GM21528 (cell line): ENCODE measurements around the gene PTPRN2.
"Not testable (repeated sequence)": the region's sequence is repeated elsewhere in the genome, so short reads cannot be mapped to it uniquely, and the experiment has no call there.

Experiments used
- ATAC-seq: cut with Tn5 transposase; IDR thresholded peaks from one replicate; pipeline ENCODE4 v1.9.1; 2021; ENCODE audit warnings: mild to moderate bottlenecking, moderate library complexity; ENCODE audit not compliant: unreplicated experiment, low FRiP score

The PTPRN2 gene

DNA sequence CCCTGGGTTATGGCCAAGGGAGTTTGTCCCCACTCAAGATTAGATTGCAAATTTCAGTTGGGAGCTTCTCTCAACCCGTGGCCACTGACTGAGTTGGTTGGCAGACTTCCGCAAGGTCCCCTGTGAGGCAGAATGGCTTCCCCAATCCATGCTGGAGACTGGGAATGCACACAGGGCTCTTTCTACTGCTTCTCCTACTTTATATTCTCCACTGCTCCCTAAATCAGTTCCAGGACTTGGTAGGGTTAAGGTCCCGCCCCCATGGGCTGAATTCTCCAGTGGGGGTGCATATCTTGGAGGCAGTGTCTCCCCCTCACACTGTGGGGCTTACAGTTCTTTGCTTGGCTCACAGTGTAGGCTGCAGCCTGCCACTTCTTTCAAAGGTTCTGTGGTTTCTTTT lies 404.2 kb downstream of the PTPRN2 start:
- no peak for ATAC-seq

DNA sequence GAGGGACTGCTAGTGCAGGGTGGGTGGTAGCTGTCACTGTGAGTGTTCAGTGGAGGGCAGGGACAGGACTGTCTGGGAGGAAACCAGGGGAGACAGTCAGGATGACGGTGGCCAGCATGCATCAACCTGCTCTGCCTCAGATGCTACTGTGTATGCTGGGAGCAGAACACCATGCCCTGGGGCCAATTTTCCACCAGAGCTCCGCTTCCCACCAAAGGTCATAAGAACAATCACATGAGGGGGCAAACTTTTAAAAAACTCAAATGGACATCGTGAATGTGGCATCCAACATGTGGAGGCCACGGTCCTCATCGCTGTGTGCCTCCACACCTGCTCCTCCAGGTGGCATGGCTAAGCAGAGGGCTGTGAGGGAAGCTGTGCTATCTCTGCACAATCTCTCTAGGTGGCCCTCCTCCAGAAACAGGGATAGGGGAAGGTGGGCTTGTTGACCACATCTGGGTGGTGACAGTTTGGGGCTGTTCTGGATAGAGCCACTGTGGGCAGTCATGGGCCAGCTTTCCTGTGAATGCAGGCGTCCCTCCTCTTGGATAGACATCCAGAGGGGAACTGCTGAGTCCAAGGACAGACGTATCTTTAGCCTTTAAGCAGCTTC lies 411.0 kb downstream of the PTPRN2 start:
- ATAC-seq = no peak

DNA sequence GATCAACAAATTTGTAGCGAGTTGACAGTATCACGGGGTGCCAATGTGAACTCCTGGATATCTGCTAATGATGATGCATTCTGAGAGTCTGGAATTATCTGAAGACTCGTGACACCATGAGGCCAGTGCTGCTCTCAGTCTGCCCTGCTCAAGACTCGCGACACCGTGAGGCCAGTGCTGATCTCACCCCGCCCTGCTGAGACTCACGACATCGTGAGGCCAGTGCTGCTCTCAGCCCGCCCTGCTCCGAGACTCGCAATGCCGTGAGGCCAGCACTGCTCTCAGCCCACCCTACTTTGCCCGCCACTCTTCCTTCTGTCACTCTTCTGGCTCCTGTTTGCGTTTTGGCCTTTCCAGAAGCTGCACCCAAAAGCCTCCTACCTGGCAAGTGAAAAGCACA lies 411.8 kb downstream of the PTPRN2 start:
- no peak for ATAC-seq

DNA sequence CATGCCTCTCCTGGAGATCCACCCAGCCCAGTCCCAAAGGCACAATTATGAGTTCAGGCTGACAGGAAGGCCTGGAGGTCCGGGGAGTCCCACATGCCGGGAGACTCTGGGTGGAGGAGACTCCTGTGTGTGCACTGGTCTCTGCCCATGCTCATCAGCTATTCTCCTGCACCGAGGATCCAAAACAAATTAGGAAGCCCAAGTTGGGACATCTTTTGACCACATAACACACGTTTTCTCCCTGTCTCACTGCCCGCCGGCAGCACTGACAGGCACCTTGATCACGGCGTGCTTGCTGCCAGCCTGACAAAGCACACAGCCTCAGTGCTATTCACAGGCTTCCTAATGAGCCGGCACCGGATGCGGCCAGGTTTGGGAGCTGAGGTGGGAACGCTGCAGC lies 412.7 kb downstream of the PTPRN2 start:
- no peak for ATAC-seq

DNA sequence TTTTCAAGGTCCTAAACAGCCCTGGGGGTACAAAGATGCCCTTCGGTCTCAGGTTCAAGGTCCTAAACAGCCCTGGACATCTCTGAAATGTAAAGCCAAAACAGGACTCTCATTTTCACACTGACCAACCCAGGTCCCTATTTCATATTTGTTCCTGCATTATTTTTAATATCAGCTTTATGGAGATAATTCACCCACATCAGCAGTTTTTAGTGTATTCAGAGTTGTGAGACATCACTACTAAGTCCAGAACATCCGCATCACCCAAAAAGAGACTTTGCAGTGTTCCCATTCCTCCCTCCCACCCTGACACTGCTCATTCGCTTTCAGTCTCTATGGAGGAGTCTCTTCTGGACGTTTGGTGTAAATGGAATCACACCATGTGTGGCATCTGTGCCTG lies 420.2 kb downstream of the PTPRN2 start:
- no peak for ATAC-seq

DNA sequence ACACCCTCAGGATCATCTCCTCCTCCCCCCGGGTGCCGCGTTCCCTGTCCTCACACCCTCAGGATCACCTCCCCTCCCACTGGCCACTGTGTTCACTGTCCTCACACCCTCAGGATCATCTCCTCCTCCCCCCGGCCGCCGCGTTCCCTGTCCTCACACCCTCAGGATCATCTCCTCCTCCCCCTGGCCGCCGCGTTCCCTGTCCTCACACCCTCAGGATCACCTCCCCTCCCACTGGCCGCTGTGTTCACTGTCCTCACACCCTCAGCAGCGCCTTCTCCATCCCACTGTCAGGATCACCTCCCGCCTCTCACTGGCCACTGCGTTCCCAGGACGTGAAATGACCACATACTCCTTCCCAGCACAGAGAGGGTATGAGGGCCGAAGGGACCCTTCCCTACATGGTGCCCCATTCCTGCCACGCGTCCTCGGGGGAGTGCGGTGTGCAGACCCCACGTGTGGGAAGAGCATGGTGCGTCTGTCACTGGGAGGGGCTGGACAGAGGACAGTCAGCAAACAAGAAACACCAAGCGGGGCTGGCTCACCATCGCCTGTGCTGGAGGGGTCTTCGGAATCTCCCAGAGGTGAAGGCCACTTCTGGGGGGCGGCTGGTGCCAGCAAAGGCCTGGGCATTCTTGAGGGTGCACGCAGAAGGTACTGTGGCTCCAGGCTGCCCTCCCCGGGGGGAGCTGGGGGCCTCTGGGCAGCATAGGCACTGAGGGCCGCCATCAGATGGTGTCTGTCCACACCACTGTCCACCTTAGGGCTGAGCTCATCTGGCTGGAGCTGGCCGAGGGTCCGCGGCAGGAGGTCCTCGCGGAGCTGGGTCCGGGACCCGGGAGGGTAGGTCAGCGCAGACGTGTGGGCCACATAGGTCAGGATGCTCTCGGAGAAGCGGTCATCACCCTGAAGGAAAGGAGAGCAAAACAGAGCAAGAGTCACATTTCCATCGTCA lies 421.0 kb downstream of the PTPRN2 start:
- ATAC-seq = no peak

DNA sequence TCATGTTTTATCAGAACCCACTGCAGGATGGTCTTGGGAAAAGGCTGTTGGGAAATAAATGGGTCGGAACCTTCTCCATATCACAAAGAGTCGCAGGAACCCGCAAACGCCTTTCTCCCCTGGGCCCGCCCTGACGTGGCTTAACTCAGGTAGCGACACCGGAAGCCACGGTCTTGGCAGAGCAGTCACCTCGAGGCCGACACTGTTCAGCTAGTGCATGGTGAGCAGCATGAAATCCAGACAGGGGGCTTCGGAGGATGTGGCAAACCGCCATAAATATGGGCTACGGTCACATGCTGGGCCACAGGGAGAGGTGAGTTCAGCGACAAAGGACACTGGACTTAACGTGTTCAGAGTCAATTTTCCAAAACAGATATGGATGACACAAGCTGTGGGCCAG lies 421.9 kb downstream of the PTPRN2 start:
- ATAC-seq = no peak

DNA sequence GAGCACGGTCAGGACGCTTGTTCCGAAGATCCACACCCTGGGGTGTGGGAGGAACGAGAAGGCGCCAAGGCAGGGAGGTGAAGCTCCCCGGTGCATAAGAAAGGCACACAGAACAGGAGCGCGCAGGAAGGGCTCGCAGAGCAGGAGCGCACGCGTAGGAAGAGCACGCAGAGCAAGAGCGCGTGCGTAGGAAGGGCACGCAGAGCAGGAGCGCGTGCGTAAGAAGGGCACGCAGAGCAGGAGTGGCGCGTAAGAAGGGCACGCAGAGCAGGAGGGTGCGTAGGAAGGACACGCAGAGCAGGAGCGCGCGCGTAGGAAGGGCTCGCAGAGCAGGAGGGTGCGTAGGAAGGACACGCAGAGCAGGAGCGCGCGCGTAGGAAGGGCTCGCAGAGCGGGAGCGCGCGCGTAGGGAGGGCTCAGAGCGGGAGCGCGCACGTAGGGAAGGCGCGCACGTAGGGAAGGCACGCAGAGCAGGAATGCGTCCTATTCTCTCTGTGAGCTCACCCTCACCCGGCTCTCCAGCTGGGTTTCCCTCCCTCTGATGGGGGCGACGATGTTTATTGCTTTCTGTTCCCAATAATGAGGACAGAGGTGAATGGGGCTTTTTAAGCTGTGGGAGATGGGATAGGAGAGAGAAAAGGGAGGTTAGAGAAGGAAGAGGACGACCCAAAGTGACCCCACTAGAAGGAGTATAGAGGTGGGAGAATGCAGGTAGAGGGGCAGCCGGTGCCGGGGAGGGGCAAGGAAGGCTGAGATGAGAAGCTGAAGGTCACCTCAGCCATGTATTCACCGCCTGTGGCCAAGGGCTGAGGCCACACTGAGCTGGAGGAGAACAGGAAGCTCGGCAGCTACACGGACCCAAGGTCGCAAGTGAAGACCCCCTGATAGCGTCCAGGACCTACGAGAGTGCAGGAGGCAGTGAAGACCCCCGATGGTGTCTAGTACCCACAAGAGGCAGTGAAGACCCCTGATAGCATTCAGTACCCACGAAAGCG lies 423.2 kb downstream of the PTPRN2 start:
- no peak for ATAC-seq

DNA sequence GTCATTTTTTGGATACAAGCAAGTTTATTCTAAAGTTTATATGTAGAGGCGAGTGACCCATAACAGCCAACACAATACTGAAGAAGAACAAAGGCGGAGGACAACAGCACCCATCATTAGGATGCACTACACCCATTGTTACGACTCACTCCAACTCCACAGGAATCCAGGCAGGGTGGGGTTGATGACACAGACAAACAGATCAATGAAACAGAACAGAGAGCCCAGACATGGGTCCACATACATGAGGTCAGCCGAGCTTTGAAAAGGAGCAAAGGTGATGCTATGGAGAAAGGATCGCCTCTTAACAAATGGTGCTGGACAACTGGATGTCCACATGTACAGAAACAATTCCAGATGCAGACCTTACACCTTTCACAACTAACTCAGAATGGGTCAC lies 426.4 kb downstream of the PTPRN2 start:
- no peak for ATAC-seq

DNA sequence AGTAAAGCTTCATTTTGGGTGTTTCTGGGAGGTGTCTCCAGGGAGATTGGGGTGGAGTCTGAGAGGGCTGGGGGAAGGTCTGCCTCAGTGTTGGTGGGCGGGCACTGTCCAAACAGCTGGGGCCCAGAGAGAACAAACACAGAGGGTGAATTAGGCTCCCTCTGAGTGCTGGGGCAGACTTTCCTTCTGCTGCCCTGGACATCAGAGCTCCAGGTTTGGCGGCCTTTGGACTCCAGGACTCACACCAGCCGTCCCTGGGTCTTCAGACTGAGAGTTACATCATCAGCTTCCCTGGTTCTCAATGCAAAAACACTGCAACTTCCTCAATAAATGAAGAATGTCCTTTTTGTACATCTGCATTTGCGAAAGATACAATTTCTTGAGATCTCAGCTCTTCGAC lies 427.4 kb downstream of the PTPRN2 start:
- no peak for ATAC-seq

DNA sequence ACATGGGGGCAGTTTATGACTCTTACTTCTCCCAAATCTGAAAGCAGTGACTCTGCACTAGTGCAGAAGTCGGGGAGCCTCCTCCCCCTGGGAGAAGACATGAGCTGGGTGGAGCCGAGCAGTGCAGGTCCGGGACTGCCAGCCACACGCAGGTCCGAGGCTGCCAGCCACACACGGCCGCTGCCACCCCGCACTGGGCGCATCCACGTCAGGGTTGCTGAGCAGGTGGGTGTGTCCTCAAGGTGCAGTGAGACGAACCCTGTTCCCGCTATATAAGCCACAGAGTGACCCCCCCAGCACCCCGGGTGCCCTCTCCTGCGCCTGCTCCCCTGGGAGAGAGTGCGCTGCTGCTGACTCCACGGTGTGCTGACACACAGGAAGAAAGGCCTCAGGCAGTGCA lies 430.2 kb downstream of the PTPRN2 start:
- ATAC-seq = no peak

DNA sequence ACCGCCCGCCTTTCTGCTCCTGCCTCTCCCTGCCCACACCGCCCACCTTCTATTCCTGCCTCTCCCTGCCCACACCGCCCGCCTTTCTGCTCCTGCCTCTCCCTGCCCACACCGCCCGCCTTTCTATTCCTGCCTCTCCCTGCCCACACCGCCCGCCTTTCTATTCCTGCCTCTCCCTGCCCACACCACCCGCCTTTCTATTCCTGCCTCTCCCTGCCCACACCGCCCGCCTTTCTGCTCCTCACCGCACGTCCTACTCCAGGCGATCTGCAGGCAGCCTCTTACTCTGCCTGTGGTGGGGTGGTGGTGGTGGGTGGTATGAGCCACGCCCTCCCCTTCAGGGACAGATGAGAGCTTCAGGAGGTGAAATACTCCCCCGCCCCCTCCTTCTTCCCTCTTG lies 436.4 kb downstream of the PTPRN2 start:
- ATAC-seq = not testable (repeated sequence)

DNA sequence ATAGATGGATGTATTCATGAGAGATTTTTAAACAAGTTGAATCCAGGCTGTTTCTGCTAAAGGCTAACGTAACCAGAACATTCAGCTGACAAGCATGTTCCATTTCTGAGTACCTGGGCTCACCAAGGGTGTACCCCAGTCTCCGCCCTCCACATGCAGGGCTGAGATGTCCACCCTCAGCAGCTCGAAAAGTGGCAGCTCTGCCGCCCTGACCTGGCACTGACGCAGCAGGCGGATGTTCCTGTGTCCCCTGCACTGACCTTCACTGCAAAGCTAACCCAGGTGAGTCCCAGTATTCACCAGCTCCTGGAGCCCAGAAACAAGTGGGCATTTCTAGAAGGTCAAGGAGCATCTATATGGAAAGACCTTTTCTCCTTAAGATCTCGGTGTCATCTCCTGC lies 437.4 kb downstream of the PTPRN2 start:
- no peak for ATAC-seq

DNA sequence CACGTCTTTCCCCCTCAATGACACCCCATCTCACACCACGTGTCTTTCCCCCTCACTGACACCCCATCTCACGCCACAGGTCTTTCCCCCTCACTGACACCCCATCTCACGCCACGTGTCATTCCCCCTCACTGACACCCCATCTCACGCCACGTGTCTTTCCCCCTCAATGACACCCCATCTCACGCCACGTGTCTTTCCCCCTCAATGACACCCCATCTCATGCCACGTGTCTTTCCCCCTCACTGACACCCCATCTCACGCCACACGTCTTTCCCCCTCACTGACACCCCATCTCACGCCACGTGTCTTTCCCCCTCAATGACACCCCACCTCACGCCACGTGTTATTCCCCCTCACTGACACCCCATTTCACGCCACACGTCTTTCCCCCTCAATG lies 440.2 kb downstream of the PTPRN2 start:
- not testable (repeated sequence) for ATAC-seq

DNA sequence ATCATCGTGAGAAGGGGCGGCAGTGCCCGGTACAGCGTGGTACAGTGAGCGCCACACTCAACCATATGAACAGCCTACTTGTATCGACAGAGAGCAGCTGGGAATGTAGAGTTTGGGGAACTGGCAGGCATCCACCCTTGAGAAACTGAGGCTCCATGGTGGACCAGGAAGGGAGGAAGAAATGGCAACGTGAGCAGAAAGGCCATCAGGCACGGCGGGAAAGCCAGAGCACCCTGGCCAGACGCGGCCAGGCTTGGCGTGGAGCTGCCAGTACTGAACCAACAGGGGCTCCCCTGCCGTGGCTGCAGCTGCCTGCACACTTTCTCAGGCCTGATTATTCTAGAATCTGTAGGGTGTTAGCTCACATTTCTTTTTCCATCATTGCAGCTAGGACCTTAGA lies 442.3 kb downstream of the PTPRN2 start:
- ATAC-seq = no peak

DNA sequence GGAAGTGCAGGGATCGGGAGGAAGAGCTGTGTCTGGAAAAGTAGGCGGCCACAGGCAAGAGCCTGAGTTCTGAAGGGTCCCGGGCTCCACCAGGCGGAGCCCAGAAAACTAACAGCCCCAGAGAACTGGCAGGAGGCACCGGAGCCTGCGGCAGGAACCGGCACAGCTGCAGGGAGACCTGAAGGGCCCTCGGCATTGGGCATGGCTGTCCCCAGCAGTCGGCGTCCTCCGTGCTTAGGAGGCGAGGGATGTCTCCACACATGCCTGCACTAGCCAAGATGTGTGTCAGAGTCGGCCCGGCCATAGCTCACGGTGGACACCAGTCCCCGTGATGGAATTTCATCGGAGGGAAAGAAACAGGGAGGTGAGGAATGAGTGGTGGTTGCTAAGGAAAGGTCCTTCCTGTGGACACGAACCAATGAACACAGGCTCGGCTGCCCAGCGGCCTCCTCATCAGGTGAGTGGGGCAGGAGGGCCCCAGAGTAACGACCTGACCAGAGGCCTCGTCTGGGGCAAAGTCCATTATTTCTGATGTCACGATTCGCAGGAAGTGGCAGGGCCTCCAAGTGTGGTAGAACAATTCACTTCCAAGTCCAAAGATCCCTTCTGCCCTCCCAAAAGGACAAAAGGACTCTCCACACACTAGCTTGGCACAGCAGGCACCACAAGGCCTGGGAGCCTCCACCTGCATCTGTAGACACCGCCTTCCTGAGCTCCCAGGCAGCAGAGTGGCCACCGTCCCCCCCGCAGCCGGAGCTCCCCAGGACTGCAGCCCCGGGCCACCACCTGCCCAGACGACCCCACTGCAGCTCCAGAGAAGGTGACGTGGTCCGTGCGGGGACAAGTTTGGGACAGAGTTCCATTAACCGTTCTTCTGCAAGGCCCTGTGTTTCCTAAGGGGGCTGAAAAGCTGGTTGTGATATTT lies 444.2 kb downstream of the PTPRN2 start:
- ATAC-seq = no peak

DNA sequence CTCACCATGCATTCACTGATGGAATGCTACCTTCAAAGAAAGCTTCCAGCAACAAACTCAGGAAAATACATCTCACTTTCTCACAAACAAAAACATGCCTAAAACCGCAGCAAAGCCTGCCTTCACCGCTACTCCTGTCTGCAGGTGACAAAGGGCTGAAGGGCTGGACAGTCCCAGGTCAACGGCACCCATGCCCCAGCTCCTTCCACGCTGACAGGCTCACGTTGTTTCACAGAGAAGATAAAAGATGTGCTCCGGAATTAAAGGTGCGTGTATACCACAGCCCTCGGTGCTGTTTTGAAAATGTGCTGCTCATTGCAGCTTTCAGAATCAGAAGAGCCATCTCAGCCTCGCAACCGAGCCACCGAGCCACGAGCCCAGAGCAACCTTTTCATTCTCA lies 445.0 kb downstream of the PTPRN2 start:
- no peak for ATAC-seq

DNA sequence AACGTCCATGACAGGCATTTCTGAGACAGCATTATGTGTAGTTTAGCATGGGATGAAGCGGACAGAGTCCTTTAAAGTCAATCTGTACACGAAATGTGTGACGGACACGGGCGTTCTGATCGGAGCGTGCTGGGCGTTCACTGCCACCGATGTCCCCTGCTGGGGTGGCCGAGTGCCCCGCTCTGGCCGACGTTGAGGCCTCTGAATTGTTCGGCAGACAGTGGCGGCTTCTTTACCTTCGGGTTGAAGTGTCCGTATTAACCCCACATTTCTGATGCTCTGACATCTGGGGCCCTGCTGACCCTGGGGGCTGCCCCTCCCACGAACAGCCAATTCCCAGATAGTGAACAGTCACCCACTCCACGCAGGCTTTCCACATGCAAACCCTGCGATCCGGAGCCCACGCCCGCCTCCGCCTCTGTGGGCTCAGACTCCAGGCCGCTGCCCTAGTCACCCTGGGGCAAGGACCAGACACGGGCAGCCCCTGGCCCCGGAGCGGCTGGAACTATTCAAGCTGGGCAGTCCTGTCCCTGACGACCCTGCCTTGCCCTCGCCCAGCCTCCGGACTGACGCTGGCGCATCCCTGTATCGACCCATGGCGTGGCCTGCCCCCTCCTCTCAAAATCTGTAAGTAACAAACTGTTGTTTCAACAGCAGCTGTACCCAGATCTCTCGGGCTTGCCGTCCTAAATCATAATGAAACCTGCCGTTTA lies 445.7 kb downstream of the PTPRN2 start:
- no peak for ATAC-seq

DNA sequence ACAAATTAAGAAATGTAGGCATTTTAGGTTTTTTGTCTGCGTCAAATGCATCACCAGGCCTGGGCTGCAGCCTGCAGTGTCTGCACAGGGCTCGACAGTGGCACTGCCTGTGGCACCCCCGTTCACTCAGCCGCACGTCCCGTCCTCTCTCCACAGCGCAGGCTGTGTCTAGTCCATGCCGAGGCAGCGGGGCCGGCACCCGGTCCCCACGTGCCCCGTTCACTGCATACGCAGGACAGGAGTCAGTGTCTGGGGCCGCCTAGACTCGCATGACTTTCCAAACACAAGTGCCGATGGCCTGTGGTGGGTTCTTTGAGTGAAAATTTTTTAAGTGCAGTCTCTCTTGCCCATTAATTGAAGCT lies 446.4 kb downstream of the PTPRN2 start:
- no peak for ATAC-seq
